Sigmoid colon (tissue), 4 donors: Measurements from ENCODE around the gene NTM.

Experiments used
- EP300 ChIP-seq, 4 donors: sonication (generic); formaldehyde crosslinking; IDR thresholded peaks; one replicate each; pipeline ENCODE4 v1.6.1; 2017; ENCODE audit warnings: antibody characterized with exemption in 4 of 4
- POLR2A ChIP-seq, 2 donors: fragments of 450-650 bp; IDR thresholded peaks; one replicate each; pipeline ENCODE4 v1.6.1; 2016; ENCODE audit warnings: antibody characterized with exemption in 2 of 2, mild to moderate bottlenecking in 2 of 2, moderate library complexity in 2 of 2
- POLR2AphosphoS5 ChIP-seq, 4 donors: sonication (generic); formaldehyde crosslinking; IDR thresholded peaks; one replicate each; pipeline ENCODE4 v1.6.1; 2017; ENCODE audit warnings: antibody characterized with exemption in 4 of 4
- TF ChIP-seq, protein P1 (sequence below), 4 experiments: fragments of 450-650 bp in 3 of 4; fragments of 200-600 bp in 1 of 4; IDR thresholded peaks; one replicate each; pipeline ENCODE4 v1.5.1; 2016 to 2019; ENCODE audit warnings: antibody characterized with exemption in 4 of 4, mild to moderate bottlenecking in 3 of 4, moderate library complexity in 2 of 4

DNA sequence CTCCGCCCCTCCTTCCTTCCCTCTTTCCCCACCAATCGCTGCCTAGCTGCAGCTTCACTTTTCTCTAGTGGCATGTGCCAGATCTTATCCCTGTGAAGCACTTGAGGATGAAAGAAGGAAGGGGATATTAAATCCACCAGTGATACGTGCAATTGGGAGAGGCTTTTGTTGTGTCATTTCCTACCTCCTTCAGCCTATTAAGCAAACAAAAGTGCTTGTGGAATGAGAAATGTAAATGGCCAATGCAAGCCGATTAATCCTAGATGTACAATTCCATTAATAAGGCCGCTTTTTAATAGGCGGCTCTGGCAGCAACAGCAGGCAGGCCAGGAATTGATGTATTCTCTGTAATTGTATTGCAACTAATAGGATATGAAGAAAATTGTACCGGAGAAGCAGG lies 23.3 kb downstream of the NTM start:
- TF ChIP-seq, protein P1, sequence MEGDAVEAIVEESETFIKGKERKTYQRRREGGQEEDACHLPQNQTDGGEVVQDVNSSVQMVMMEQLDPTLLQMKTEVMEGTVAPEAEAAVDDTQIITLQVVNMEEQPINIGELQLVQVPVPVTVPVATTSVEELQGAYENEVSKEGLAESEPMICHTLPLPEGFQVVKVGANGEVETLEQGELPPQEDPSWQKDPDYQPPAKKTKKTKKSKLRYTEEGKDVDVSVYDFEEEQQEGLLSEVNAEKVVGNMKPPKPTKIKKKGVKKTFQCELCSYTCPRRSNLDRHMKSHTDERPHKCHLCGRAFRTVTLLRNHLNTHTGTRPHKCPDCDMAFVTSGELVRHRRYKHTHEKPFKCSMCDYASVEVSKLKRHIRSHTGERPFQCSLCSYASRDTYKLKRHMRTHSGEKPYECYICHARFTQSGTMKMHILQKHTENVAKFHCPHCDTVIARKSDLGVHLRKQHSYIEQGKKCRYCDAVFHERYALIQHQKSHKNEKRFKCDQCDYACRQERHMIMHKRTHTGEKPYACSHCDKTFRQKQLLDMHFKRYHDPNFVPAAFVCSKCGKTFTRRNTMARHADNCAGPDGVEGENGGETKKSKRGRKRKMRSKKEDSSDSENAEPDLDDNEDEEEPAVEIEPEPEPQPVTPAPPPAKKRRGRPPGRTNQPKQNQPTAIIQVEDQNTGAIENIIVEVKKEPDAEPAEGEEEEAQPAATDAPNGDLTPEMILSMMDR (IDR thresholded peaks at IDR 0.05), result no peak
- TF ChIP-seq POLR2A (IDR thresholded peaks at IDR 0.05) (no peak), EP300 (IDR thresholded peaks at IDR 0.05) (no peak), POLR2AphosphoS5 (IDR thresholded peaks at IDR 0.05) (no peak)
